Measurements from ENCODE around the gene ARHGEF40. TPM values are rescaled to one million over a fixed set of nuclear protein-coding genes. Genes with fewer than 3 reads are reported as not detected.

Gene ARHGEF40
- total and polyA plus RNA-seq, 10 of the 15 experiments (the other 5 are each of a cell fraction or from before 2014, with no cell fraction given): 0.03 to 0.31 (median 0.08) TPM; not detected in 2

DNA sequence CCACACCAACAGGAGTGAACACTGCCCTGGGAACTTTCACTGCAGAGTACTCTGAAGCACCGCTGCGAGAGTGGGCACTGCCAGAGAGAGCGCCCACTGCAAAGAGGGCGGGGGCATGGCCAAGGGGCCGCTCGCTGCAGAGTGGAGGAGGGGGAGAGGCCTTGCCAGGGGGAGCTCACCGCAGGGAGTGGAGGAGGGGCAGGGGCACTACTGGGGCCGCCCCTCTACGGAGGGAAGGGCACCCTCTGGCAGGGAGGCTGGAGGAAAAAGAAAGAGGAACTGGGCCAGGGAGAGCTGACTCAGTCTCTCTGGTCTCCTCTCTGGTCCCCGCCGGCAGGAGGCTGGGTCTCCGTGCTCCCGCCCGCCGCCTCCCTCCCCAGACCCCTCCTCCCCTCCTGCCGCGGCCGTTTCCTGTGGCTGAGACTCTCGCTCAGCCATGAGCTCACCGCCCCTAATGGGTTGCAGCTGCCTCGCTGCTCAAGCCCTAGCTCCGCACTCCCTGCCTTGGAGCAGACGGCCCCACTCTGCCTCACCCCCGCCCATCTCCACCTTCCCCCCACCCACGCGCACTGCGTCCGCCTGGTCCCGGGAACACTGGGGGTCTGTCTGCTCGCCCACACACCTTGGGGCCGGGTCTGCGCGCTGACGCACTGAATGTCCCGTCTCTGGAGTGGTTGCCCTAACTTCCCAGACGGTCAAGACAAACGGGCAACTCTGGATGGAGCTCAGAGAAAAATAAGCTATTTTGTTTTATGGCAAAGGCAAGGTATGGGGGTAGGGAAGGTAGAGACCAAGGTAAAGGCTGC lies 1.3 kb downstream of the ARHGEF40 start (continued):
- TF ChIP-seq HDAC6 (IDR thresholded peaks at IDR 0.05; ENCODE audit: unreplicated experiment): no peak
- peak; percentile 93 for TF ChIP-seq SPI1 (IDR thresholded peaks at IDR 0.05; ENCODE audit: borderline replicate concordance, insufficient read depth, low read depth, low read length)
- TF ChIP-seq IKZF2 (IDR thresholded peaks at IDR 0.05): peak; percentile 39 to 40; a peak in 3 of 4 replicates
- TF ChIP-seq EP300 (IDR thresholded peaks at IDR 0.05; ENCODE audit: borderline replicate concordance in 1 of 2, control insufficient read depth in 1 of 2, low read depth in 2 of 2, low read length in 2 of 2): no peak
- peak; percentile 51; the same call in 1 of the 2 replicates for TF ChIP-seq DPF2 (IDR thresholded peaks at IDR 0.05)
- TF ChIP-seq NFYA (IDR thresholded peaks at IDR 0.05; ENCODE audit: borderline replicate concordance, low read depth, low read length): no peak
- TF ChIP-seq, protein P1, sequence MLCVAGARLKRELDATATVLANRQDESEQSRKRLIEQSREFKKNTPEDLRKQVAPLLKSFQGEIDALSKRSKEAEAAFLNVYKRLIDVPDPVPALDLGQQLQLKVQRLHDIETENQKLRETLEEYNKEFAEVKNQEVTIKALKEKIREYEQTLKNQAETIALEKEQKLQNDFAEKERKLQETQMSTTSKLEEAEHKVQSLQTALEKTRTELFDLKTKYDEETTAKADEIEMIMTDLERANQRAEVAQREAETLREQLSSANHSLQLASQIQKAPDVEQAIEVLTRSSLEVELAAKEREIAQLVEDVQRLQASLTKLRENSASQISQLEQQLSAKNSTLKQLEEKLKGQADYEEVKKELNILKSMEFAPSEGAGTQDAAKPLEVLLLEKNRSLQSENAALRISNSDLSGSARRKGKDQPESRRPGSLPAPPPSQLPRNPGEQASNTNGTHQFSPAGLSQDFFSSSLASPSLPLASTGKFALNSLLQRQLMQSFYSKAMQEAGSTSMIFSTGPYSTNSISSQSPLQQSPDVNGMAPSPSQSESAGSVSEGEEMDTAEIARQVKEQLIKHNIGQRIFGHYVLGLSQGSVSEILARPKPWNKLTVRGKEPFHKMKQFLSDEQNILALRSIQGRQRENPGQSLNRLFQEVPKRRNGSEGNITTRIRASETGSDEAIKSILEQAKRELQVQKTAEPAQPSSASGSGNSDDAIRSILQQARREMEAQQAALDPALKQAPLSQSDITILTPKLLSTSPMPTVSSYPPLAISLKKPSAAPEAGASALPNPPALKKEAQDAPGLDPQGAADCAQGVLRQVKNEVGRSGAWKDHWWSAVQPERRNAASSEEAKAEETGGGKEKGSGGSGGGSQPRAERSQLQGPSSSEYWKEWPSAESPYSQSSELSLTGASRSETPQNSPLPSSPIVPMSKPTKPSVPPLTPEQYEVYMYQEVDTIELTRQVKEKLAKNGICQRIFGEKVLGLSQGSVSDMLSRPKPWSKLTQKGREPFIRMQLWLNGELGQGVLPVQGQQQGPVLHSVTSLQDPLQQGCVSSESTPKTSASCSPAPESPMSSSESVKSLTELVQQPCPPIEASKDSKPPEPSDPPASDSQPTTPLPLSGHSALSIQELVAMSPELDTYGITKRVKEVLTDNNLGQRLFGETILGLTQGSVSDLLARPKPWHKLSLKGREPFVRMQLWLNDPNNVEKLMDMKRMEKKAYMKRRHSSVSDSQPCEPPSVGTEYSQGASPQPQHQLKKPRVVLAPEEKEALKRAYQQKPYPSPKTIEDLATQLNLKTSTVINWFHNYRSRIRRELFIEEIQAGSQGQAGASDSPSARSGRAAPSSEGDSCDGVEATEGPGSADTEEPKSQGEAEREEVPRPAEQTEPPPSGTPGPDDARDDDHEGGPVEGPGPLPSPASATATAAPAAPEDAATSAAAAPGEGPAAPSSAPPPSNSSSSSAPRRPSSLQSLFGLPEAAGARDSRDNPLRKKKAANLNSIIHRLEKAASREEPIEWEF (IDR thresholded peaks at IDR 0.05; ENCODE audit: insufficient replicate concordance, low read depth, low read length): no peak
- no peak for TF ChIP-seq CREM (IDR thresholded peaks at IDR 0.05; ENCODE audit: low read depth)
- TF ChIP-seq GATAD2B (conservative IDR thresholded peaks at IDR 0.05; ENCODE audit: low read depth): peak; percentile 79
- TF ChIP-seq ATF7 (IDR thresholded peaks at IDR 0.05; ENCODE audit: low read depth): peak; percentile 44; the same call in 1 of the 2 replicates
- TF ChIP-seq ZNF207 (IDR thresholded peaks at IDR 0.05; ENCODE audit: borderline replicate concordance): no peak
- TF ChIP-seq, protein P2, sequence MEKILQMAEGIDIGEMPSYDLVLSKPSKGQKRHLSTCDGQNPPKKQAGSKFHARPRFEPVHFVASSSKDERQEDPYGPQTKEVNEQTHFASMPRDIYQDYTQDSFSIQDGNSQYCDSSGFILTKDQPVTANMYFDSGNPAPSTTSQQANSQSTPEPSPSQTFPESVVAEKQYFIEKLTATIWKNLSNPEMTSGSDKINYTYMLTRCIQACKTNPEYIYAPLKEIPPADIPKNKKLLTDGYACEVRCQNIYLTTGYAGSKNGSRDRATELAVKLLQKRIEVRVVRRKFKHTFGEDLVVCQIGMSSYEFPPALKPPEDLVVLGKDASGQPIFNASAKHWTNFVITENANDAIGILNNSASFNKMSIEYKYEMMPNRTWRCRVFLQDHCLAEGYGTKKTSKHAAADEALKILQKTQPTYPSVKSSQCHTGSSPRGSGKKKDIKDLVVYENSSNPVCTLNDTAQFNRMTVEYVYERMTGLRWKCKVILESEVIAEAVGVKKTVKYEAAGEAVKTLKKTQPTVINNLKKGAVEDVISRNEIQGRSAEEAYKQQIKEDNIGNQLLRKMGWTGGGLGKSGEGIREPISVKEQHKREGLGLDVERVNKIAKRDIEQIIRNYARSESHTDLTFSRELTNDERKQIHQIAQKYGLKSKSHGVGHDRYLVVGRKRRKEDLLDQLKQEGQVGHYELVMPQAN (conservative IDR thresholded peaks at IDR 0.05): no peak
- no peak for TF ChIP-seq SMARCA5 (IDR thresholded peaks at IDR 0.05)
- TF ChIP-seq, protein P3, sequence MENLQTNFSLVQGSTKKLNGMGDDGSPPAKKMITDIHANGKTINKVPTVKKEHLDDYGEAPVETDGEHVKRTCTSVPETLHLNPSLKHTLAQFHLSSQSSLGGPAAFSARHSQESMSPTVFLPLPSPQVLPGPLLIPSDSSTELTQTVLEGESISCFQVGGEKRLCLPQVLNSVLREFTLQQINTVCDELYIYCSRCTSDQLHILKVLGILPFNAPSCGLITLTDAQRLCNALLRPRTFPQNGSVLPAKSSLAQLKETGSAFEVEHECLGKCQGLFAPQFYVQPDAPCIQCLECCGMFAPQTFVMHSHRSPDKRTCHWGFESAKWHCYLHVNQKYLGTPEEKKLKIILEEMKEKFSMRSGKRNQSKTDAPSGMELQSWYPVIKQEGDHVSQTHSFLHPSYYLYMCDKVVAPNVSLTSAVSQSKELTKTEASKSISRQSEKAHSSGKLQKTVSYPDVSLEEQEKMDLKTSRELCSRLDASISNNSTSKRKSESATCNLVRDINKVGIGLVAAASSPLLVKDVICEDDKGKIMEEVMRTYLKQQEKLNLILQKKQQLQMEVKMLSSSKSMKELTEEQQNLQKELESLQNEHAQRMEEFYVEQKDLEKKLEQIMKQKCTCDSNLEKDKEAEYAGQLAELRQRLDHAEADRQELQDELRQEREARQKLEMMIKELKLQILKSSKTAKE (IDR thresholded peaks at IDR 0.05; ENCODE audit: low read depth, poor library complexity, severe bottlenecking): no peak
- no peak for TF ChIP-seq SUZ12 (IDR thresholded peaks at IDR 0.05; ENCODE audit: unreplicated experiment)
- 0 out of 2 replicates have a peak, but pooled peaks have one; percentile 45 for TF ChIP-seq HDGF (IDR thresholded peaks at IDR 0.05)
- no peak for TF ChIP-seq POLR2AphosphoS5 (IDR thresholded peaks at IDR 0.05; ENCODE audit: low read length)
- TF ChIP-seq SIX5 (IDR thresholded peaks at IDR 0.05; ENCODE audit: low read depth, low read length, severe bottlenecking): no peak
- peak; percentile 97 for TF ChIP-seq NFXL1 (IDR thresholded peaks at IDR 0.05; ENCODE audit: borderline replicate concordance)

Measured in GM12878 (cell line).